ENCODE results near the gene RNF5.

The RNF5 gene

DNA sequence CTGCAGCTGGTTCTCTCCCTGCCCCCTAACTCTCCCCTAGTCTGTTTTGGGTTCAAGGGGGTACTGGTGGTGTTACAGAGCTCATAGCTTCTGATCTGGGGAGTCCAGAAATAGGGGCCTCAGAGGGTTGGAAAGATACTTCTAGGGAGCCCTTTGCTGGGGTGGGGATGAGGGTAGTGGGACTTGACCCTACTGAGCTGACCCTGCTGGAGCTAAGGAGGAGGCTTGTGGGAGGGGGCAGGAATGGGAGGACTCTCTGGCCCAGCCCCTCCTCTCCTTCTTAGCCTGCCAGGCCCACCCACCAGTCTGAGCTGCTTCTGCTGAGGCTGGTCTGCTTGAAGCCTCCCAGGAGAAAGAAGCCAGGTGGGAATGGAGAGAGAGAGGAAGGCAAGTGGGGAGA, 13.9 kb upstream of the RNF5 start, which contains the start of gene EGFL8:
EGFL8 (plus strand) TSS at position 301 of the 400 bp plus-strand sequence. CDS start 1,571 bp downstream, outside the sequence.
- H3K27me3 Mint-ChIP-seq = no peaks in the 10 kb centered on the region
- no peaks in the 10 kb centered on the region for H3K9me3 Mint-ChIP-seq
- H3K27ac Mint-ChIP-seq = no peak within 1 kb of the TSS
- no peak for ATAC-seq
- H3K36me3 Mint-ChIP-seq (ENCODE audit: low read depth) = peaks cover 17% of the 10 kb centered on the region
- H3K4me3 Mint-ChIP-seq = no peak within 1 kb of the TSS
- H3K4me1 Mint-ChIP-seq = no peaks in the 10 kb centered on the region
- DNase-seq = no peak

- Mint-ChIP-seq H3K27me3 (no peaks in the 10 kb centered on the region), H3K9me3 (no peaks in the 10 kb centered on the region), H3K36me3 (ENCODE audit: low read depth) (peaks cover 24% of the 10 kb centered on the region), H3K4me1 (no peaks in the 10 kb centered on the region), H3K27ac (no peak overlapping the region), H3K4me3 (no peak overlapping the region)
- ATAC-seq (peak; percentile 16), DNase-seq (no peak)
Measured at GRCh38 chr6:32166411-32167061, 11.7 kb upstream of the RNF5 start.

GRCh38 chr6:32167154-32167760, 10.9 kb upstream of the RNF5 start:
- no peak overlapping the region for H3K27ac Mint-ChIP-seq
- H3K9me3 Mint-ChIP-seq = no peaks in the 10 kb centered on the region
- peaks cover 24% of the 10 kb centered on the region for H3K36me3 Mint-ChIP-seq (ENCODE audit: low read depth)
- no peak overlapping the region for H3K4me3 Mint-ChIP-seq
- no peaks in the 10 kb centered on the region for H3K27me3 Mint-ChIP-seq
- no peaks in the 10 kb centered on the region for H3K4me1 Mint-ChIP-seq
- ATAC-seq = no peak
- DNase-seq = no peak

- ATAC-seq (no peak), DNase-seq (no peak)
- Mint-ChIP-seq H3K27ac (no peak overlapping the region), H3K9me3 (no peaks in the 10 kb centered on the region), H3K4me3 (no peak overlapping the region), H3K4me1 (peaks cover 3% of the 10 kb centered on the region), H3K36me3 (ENCODE audit: low read depth) (peaks cover 20% of the 10 kb centered on the region), H3K27me3 (no peaks in the 10 kb centered on the region)
Measured at GRCh38 chr6:32167761-32168262, 10.4 kb upstream of the RNF5 start.

- Mint-ChIP-seq H3K27ac (no peak overlapping the region), H3K9me3 (no peaks in the 10 kb centered on the region), H3K36me3 (ENCODE audit: low read depth) (peaks cover 18% of the 10 kb centered on the region), H3K4me3 (no peak overlapping the region), H3K27me3 (no peaks in the 10 kb centered on the region), H3K4me1 (peaks cover 8% of the 10 kb centered on the region)
- no peak for ATAC-seq
- DNase-seq = no peak
Measured at GRCh38 chr6:32168350-32168749, 9.9 kb upstream of the RNF5 start.

GRCh38 chr6:32168807-32169591, 9.2 kb upstream of the RNF5 start:
- H3K36me3 Mint-ChIP-seq (ENCODE audit: low read depth) = peaks cover 18% of the 10 kb centered on the region

GRCh38 chr6:32170294-32170693, 7.9 kb upstream of the RNF5 start:
- peaks cover 28% of the 10 kb centered on the region for H3K4me1 Mint-ChIP-seq
- no peaks in the 10 kb centered on the region for H3K9me3 Mint-ChIP-seq
- no peak overlapping the region for H3K4me3 Mint-ChIP-seq
- DNase-seq = no peak
- H3K27me3 Mint-ChIP-seq = no peaks in the 10 kb centered on the region
- H3K36me3 Mint-ChIP-seq (ENCODE audit: low read depth) = peaks cover 15% of the 10 kb centered on the region
- no peak for ATAC-seq
- H3K27ac Mint-ChIP-seq = peak overlapping the region; percentile 20

More at GRCh38 chr6:32168807-32169591, 9.2 kb upstream of the RNF5 start:
- ATAC-seq (no peak), DNase-seq (no peak)
- H3K27ac Mint-ChIP-seq = no peak overlapping the region
- no peak overlapping the region for H3K4me3 Mint-ChIP-seq
- H3K27me3 Mint-ChIP-seq = no peaks in the 10 kb centered on the region
- H3K4me1 Mint-ChIP-seq = peaks cover 15% of the 10 kb centered on the region
- H3K9me3 Mint-ChIP-seq = no peaks in the 10 kb centered on the region

GRCh38 chr6:32171234-32171633, 7.0 kb upstream of the RNF5 start:
- no peak overlapping the region for H3K4me3 Mint-ChIP-seq
- H3K36me3 Mint-ChIP-seq (ENCODE audit: low read depth) = peaks cover 15% of the 10 kb centered on the region
- no peak overlapping the region for H3K27ac Mint-ChIP-seq
- no peak for DNase-seq
- no peaks in the 10 kb centered on the region for H3K9me3 Mint-ChIP-seq
- ATAC-seq = no peak
- H3K4me1 Mint-ChIP-seq = peaks cover 31% of the 10 kb centered on the region
- H3K27me3 Mint-ChIP-seq = no peaks in the 10 kb centered on the region

DNA sequence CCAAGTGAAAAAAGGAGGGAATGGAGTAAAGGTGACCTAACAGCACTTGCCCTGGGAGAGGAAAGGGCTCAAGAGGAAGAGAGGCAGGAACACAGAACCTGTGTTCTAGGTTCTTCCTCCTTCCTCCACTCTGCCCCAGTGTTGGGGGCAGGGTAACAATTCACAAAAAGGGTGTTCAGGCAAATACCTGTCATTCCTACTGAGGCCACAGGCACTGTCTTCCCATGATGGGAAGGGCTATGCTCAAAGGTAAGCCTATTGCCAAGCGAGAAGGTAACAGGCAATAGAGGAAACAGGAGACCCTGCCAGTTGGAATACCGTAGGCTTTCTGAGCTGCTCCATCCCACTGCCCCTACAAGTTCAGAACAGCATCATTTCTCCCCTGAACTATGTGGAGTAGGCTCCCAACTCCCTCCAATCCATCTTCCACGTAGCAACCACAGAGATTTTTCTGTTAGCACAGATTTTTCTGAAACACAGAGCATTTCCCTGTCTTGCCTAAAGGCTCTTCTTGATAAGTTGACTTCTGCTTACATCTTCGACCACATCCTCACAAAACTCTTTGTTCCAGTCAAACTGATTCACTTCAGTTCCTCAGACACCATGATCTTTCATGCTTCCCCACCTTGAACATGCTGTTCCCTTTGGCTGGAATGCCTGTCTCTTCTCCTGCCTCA, 5.0 kb upstream of the RNF5 start:
- ATAC-seq (no peak), DNase-seq (no peak)
- Mint-ChIP-seq H3K4me1 (peaks cover 50% of the 10 kb centered on the region), H3K9me3 (no peaks in the 10 kb centered on the region), H3K27me3 (no peaks in the 10 kb centered on the region), H3K36me3 (ENCODE audit: low read depth) (peaks cover 15% of the 10 kb centered on the region), H3K4me3 (no peak overlapping the region), H3K27ac (peak overlapping the region; percentile 3)

GRCh38 chr6:32174416-32174815, 3.8 kb upstream of the RNF5 start:
- Mint-ChIP-seq H3K27me3 (no peaks in the 10 kb centered on the region), H3K4me3 (peak overlapping the region; percentile 96), H3K27ac (peak overlapping the region; percentile 3), H3K9me3 (no peaks in the 10 kb centered on the region), H3K4me1 (peaks cover 61% of the 10 kb centered on the region), H3K36me3 (ENCODE audit: low read depth) (peaks cover 18% of the 10 kb centered on the region)
- no peak for DNase-seq
- no peak for ATAC-seq

DNA sequence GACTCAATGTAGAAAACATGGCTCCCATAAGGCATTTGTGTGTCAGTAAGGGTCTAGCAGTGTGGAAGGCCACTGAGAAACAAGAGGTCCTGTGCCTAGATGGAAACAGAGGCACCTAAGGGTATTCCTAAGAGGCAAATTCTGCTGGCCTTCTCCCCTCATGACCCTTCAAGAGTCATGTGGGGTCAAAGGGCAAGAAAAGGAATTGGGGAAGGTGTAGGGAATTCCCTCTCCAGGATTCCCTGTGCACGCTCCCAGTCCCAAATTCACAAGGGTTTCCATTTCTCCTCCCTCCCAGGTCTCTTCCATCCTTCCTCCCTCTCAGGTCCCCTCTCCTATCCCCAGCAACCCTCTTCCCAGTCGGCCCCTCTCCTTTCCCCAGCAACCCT, 2.9 kb upstream of the RNF5 start:
- peaks cover 18% of the 10 kb centered on the region for H3K36me3 Mint-ChIP-seq (ENCODE audit: low read depth)
- H3K4me3 Mint-ChIP-seq = peak overlapping the region; percentile 96
- no peaks in the 10 kb centered on the region for H3K27me3 Mint-ChIP-seq
- peak overlapping the region; percentile 59 for H3K27ac Mint-ChIP-seq
- H3K9me3 Mint-ChIP-seq = no peaks in the 10 kb centered on the region
- ATAC-seq (no peak), DNase-seq (no peak)
- H3K4me1 Mint-ChIP-seq = peaks cover 69% of the 10 kb centered on the region

- Mint-ChIP-seq H3K36me3 (ENCODE audit: low read depth) (peaks cover 22% of the 10 kb centered on the region), H3K27me3 (no peaks in the 10 kb centered on the region), H3K4me3 (peak within 1 kb of the TSS; percentile 96), H3K9me3 (no peaks in the 10 kb centered on the region), H3K4me1 (peaks cover 74% of the 10 kb centered on the region), H3K27ac (peak within 1 kb of the TSS; percentile 93)
- ATAC-seq = peak; percentile 57
- peak; percentile 99 for DNase-seq
Measured at GRCh38 chr6:32175711-32176475, 2.3 kb upstream of the RNF5 start, which contains the start of gene AGPAT1. Gene AGPAT1 (minus strand): TSS chr6:32176084. CDS start chr6:32171496, 4,588 bp downstream.

GRCh38 chr6:32176476-32177182, 1.6 kb upstream of the RNF5 start:
- Mint-ChIP-seq H3K4me3 (peak overlapping the region; percentile 96), H3K4me1 (peaks cover 77% of the 10 kb centered on the region), H3K27ac (peak overlapping the region; percentile 93), H3K9me3 (no peaks in the 10 kb centered on the region), H3K27me3 (no peaks in the 10 kb centered on the region), H3K36me3 (ENCODE audit: low read depth) (peaks cover 26% of the 10 kb centered on the region)
- no peak for DNase-seq
- no peak for ATAC-seq
